ENCODE results near the gene FEV.

FEV gene

DNA sequence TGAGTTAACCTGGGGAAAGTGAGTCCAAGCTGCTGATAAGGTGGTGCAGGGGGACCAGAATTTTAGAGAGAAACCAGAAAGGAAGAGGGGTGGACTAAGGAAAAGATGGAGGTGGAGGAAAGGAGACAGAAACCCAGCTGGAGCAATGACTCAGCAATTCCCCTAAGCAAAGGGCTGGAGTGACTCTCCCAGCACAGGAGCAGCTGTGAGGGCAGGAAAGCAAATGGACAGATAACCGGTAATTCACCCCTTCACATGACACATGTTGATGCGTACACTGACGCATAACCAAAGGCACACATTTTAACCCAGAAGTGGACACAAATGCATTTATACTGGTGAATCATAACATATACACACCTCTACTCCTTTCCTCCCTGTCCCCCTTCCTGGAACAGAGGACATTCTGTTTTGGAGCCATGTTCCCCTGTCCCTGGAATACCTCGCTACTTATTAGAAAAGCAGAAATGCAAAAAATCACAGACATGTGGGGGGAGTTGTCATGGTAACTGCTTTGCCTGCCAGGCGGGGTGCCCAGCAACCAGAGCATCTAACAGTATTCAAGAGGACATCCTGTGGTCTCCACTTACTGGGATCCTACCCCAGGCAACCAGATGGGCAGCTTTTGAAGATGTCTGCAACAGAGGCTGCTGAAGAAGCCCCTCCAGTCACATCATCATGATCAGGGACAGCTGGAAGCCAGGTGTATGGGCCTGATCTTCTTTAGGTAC is 20.8 kb downstream of the FEV start:
- no peak overlapping the region for H3K4me3 ChIP-seq (ENCODE audit: low read depth, low read length)
- ChIA-PET POLR2A (no interaction called here), CTCF (interaction anchor here (0.6 to 6.0 kb wide), 4 partner anchors 17 to 88 kb away, joined by 3 to 37 read pairs (median 14); no protein-coding TSS in a partner anchor)
- TF ChIP-seq CTCF (IDR thresholded peaks at IDR 0.05; ENCODE audit: insufficient read depth, low read length, missing control alignments) = no peak
- no peak for DNase-seq (ENCODE audit: low read depth, low spot score)

GRCh38 chr2:218963601-218964000 is 21.4 kb downstream of the FEV start:
- no peak overlapping the region for H3K4me3 ChIP-seq (ENCODE audit: low read depth, low read length)
- POLR2A ChIA-PET = no interaction called here
- CTCF ChIA-PET = interaction anchor here (0.6 to 6.0 kb wide), 3 partner anchors 17 to 88 kb away, joined by 3 to 37 read pairs (median 21); no protein-coding TSS in a partner anchor
- TF ChIP-seq CTCF (IDR thresholded peaks at IDR 0.05; ENCODE audit: insufficient read depth, low read length, missing control alignments) = no peak
- DNase-seq (ENCODE audit: low read depth, low spot score) = no peak

- ChIA-PET CTCF (interaction anchor here (0.6 to 6.0 kb wide), 3 partner anchors 18 to 87 kb away, joined by 3 to 37 read pairs (median 21); no protein-coding TSS in a partner anchor), POLR2A (no interaction called here)
- TF ChIP-seq CTCF (IDR thresholded peaks at IDR 0.05; ENCODE audit: insufficient read depth, low read length, missing control alignments) = no peak
- no peak overlapping the region for H3K4me3 ChIP-seq (ENCODE audit: low read depth, low read length)
- no peak for DNase-seq (ENCODE audit: low read depth, low spot score)
Measured at GRCh38 chr2:218962859-218963492, 22.0 kb downstream of the FEV start.

GRCh38 chr2:218961651-218962570 is 23.1 kb downstream of the FEV start:
- CTCF ChIA-PET = interaction anchor here (1.5 to 4.5 kb wide), 2 partner anchors 18 to 33 kb away, joined by 6 to 21 read pairs; no protein-coding TSS in a partner anchor
- POLR2A ChIA-PET = no interaction called here
- no peak overlapping the region for H3K4me3 ChIP-seq (ENCODE audit: low read depth, low read length)
- no peak for TF ChIP-seq CTCF (IDR thresholded peaks at IDR 0.05; ENCODE audit: insufficient read depth, low read length, missing control alignments)
- DNase-seq (ENCODE audit: low read depth, low spot score) = no peak

DNA sequence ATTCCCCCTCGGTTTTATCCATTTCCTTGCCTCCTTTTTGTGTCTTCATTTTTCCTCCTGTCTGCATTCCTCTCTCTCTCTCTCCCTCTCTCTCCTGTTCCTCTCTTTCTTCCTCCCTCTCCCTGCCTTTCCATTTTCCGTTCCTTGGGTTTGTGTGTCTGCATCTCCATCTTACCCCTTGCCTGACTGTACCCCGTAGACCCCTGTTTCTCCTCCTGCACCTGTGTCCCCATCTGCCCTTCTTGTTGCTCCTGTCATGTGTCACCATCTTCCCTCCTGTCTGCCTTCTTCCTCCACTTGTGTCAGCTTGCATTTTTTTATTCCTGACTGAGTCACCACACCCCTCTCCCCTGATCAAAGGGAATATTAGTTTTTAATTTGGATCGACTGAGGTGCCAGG is 23.8 kb downstream of the FEV start:
- CTCF ChIA-PET = interaction anchor here (1.5 kb wide), 1 partner anchor 19 kb away, joined by 6 read pairs; no protein-coding TSS in a partner anchor
- no peak overlapping the region for H3K4me3 ChIP-seq (ENCODE audit: low read depth, low read length)
- no peak for TF ChIP-seq CTCF (IDR thresholded peaks at IDR 0.05; ENCODE audit: insufficient read depth, low read length, missing control alignments)
- POLR2A ChIA-PET = no interaction called here
- DNase-seq (ENCODE audit: low read depth, low spot score) = no peak

All from AG04449 (cell line).